Duodenal mucosa (tissue), 2 donors: ENCODE results near the gene MGMT.

Source experiments
- H3K27ac ChIP-seq: one replicate; pipeline ENCODE4 v1.7.0; 2013; ENCODE audit warnings: low read depth, low read length
- H3K27me3 ChIP-seq, 2 donors: one replicate each; pipeline ENCODE4 v1.7.0; 2013; ENCODE audit warnings: low read length in 2 of 2, control low read depth in 1 of 2; ENCODE audit not compliant: insufficient read depth in 2 of 2, control insufficient read depth in 1 of 2
- H3K36me3 ChIP-seq, 2 donors: one replicate each; pipeline ENCODE4 v1.7.0; 2013; ENCODE audit warnings: low read length in 2 of 2, control low read depth in 1 of 2; ENCODE audit not compliant: insufficient read depth in 2 of 2, control insufficient read depth in 1 of 2
- H3K4me1 ChIP-seq, 2 donors: one replicate each; pipeline ENCODE4 v1.7.0; 2013; ENCODE audit warnings: low read length in 2 of 2, control low read depth in 1 of 2; ENCODE audit not compliant: insufficient read depth in 2 of 2, control insufficient read depth in 1 of 2
- H3K4me3 ChIP-seq, 2 donors: one replicate each; pipeline ENCODE4 v1.7.0; 2013; ENCODE audit warnings: low read length in 2 of 2, low read depth in 1 of 2
- H3K9ac ChIP-seq, 2 donors: one replicate each; pipeline ENCODE4 v1.7.0; 2013; ENCODE audit warnings: low read length in 2 of 2, low read depth in 1 of 2
- H3K9me3 ChIP-seq, 2 donors: one replicate each; pipeline ENCODE4 v1.7.0; 2013; ENCODE audit warnings: low read length in 2 of 2, control low read depth in 1 of 2; ENCODE audit not compliant: control insufficient read depth in 1 of 2

Gene MGMT

GRCh38 chr10:129516846-129517679, 50.0 kb downstream of the MGMT start:
- Histone ChIP-seq H3K4me1 (no peaks in the 10 kb centered on the region), H3K9me3 (no peaks in the 10 kb centered on the region), H3K9ac (no peak overlapping the region), H3K4me3 (no peak overlapping the region), H3K27ac (no peak overlapping the region), H3K36me3 (no peaks in the 10 kb centered on the region), H3K27me3 (no peaks in the 10 kb centered on the region)

- Histone ChIP-seq H3K9me3 (no peaks in the 10 kb centered on the region), H3K4me3 (no peak overlapping the region), H3K27me3 (no peaks in the 10 kb centered on the region), H3K9ac (no peak overlapping the region), H3K27ac (no peak overlapping the region), H3K4me1 (no peaks in the 10 kb centered on the region), H3K36me3 (no peaks in the 10 kb centered on the region)
Observed at GRCh38 chr10:129517680-129518057, 50.6 kb downstream of the MGMT start.

- H3K27ac ChIP-seq, result no peak overlapping the region
- H3K27me3 ChIP-seq, result no peaks in the 10 kb centered on the region
- H3K4me3 ChIP-seq, result no peak overlapping the region
- H3K4me1 ChIP-seq, result no peaks in the 10 kb centered on the region
- no peaks in the 10 kb centered on the region for H3K36me3 ChIP-seq
- no peaks in the 10 kb centered on the region for H3K9me3 ChIP-seq
- H3K9ac ChIP-seq, result no peak overlapping the region
Observed at GRCh38 chr10:129518793-129519192, 51.8 kb downstream of the MGMT start.

GRCh38 chr10:129520440-129521080, 53.5 kb downstream of the MGMT start:
- Histone ChIP-seq H3K9me3 (no peaks in the 10 kb centered on the region), H3K4me1 (no peaks in the 10 kb centered on the region), H3K27me3 (no peaks in the 10 kb centered on the region), H3K27ac (no peak overlapping the region), H3K36me3 (no peaks in the 10 kb centered on the region), H3K4me3 (no peak overlapping the region), H3K9ac (no peak overlapping the region)

- Histone ChIP-seq H3K9me3 (no peaks in the 10 kb centered on the region), H3K27ac (no peak overlapping the region), H3K27me3 (no peaks in the 10 kb centered on the region), H3K4me3 (no peak overlapping the region), H3K36me3 (no peaks in the 10 kb centered on the region), H3K9ac (no peak overlapping the region), H3K4me1 (no peaks in the 10 kb centered on the region)
Observed at GRCh38 chr10:129521161-129522025, 54.4 kb downstream of the MGMT start.

GRCh38 chr10:129522041-129522585, 55.1 kb downstream of the MGMT start:
- H3K4me3 ChIP-seq, result no peak overlapping the region
- no peak overlapping the region for H3K27ac ChIP-seq
- H3K27me3 ChIP-seq, result no peaks in the 10 kb centered on the region
- no peak overlapping the region for H3K9ac ChIP-seq
- no peaks in the 10 kb centered on the region for H3K4me1 ChIP-seq
- no peaks in the 10 kb centered on the region for H3K9me3 ChIP-seq
- H3K36me3 ChIP-seq, result no peaks in the 10 kb centered on the region

GRCh38 chr10:129523031-129523722, 56.1 kb downstream of the MGMT start:
- H3K27ac ChIP-seq, result no peak overlapping the region
- H3K36me3 ChIP-seq, result no peaks in the 10 kb centered on the region
- no peaks in the 10 kb centered on the region for H3K9me3 ChIP-seq
- H3K4me3 ChIP-seq, result no peak overlapping the region
- H3K9ac ChIP-seq, result no peak overlapping the region
- no peaks in the 10 kb centered on the region for H3K4me1 ChIP-seq
- no peaks in the 10 kb centered on the region for H3K27me3 ChIP-seq

- Histone ChIP-seq H3K27ac (no peak overlapping the region), H3K9ac (no peak overlapping the region), H3K4me3 (no peak overlapping the region), H3K36me3 (no peaks in the 10 kb centered on the region), H3K27me3 (no peaks in the 10 kb centered on the region), H3K4me1 (no peaks in the 10 kb centered on the region), H3K9me3 (no peaks in the 10 kb centered on the region)
Observed at GRCh38 chr10:129523723-129524316, 56.8 kb downstream of the MGMT start.

- no peak overlapping the region for H3K9ac ChIP-seq
- H3K9me3 ChIP-seq, result no peaks in the 10 kb centered on the region
- H3K4me1 ChIP-seq, result no peaks in the 10 kb centered on the region
- no peaks in the 10 kb centered on the region for H3K27me3 ChIP-seq
- H3K36me3 ChIP-seq, result no peaks in the 10 kb centered on the region
- H3K4me3 ChIP-seq, result no peak overlapping the region
- no peak overlapping the region for H3K27ac ChIP-seq
Observed at GRCh38 chr10:129524936-129525335, 57.9 kb downstream of the MGMT start.
